Osteoblast (primary cell): Measurements from ENCODE around the gene TUNAR. TPM values are rescaled to one million over a fixed set of nuclear protein-coding genes. Genes with fewer than 3 reads are reported as not detected.

Experiments
- DNase-seq: peaks from one replicate; pipeline ENCODE4 v3.0.0; 2011; ENCODE audit warnings: low spot score, mixed read lengths; ENCODE audit not compliant: insufficient read length; ENCODE audit errors: missing footprints
- H2AFZ ChIP-seq: 2 replicates; pipeline ENCODE4 v1.6.0; 2011; ENCODE audit warnings: mild to moderate bottlenecking, low read length
- H3K27ac ChIP-seq: 2 replicates; pipeline ENCODE4 v1.5.1; 2011; ENCODE audit warnings: mild to moderate bottlenecking, low read depth, low read length, moderate library complexity
- H3K27me3 ChIP-seq: 2 replicates; pipeline ENCODE4 v1.6.0; 2012; ENCODE audit warnings: mild to moderate bottlenecking, control low read depth, inconsistent platforms, low read length, moderate library complexity; ENCODE audit not compliant: insufficient read depth
- H3K36me3 ChIP-seq: 2 replicates; pipeline ENCODE4 v1.5.1; 2011; ENCODE audit warnings: mild to moderate bottlenecking, low read length, control low read depth, moderate library complexity; ENCODE audit not compliant: insufficient read depth
- H3K4me1 ChIP-seq: 2 replicates; pipeline ENCODE4 v1.5.1; 2011; ENCODE audit warnings: mild to moderate bottlenecking, low read length, control low read depth, moderate library complexity; ENCODE audit not compliant: insufficient read depth
- H3K4me2 ChIP-seq: 2 replicates; pipeline ENCODE4 v1.6.0; 2011; ENCODE audit warnings: mild to moderate bottlenecking, low read length; ENCODE audit not compliant: insufficient read depth
- H3K4me3 ChIP-seq: fragments of 200-600 bp; sonication (generic); 3 replicates; pipeline ENCODE4 v1.5.1; 2012; ENCODE audit warnings: mild to moderate bottlenecking, low read length, inconsistent platforms; ENCODE audit not compliant: insufficient read depth
- H3K79me2 ChIP-seq: 2 replicates; pipeline ENCODE4 v1.6.0; 2012; ENCODE audit warnings: mild to moderate bottlenecking, low read length, control low read depth, inconsistent platforms; ENCODE audit not compliant: insufficient read depth
- H3K9me3 ChIP-seq: 2 replicates; pipeline ENCODE4 v1.5.1; 2011; ENCODE audit warnings: low read depth, low read length, control low read depth
- H4K20me1 ChIP-seq: 2 replicates; pipeline ENCODE4 v1.6.0; 2012; ENCODE audit warnings: mild to moderate bottlenecking, low read length, control low read depth; ENCODE audit not compliant: insufficient read depth
- CTCF ChIP-seq: IDR thresholded peaks from 2 replicates; pipeline ENCODE4 v1.5.1; 2011; ENCODE audit warnings: mild to moderate bottlenecking, low read depth, low read length, moderate library complexity; ENCODE audit errors: extremely low read depth
- total RNA-seq: library from RNA; depleted of rRNA; stranded (reverse); fragments of >200 nt; gene quantifications from 2 replicates; pipeline ENCODE4 v1.2.3, GENCODE V29; 2012

TUNAR gene
- total RNA-seq, 1 donor: not detected

- H3K36me3 ChIP-seq: no peaks in the 10 kb centered on the region
- DNase-seq: no peak
- H3K4me2 ChIP-seq: no peak overlapping the region
- no peaks in the 10 kb centered on the region for H3K4me1 ChIP-seq
- TF ChIP-seq CTCF: no peak
- no peak overlapping the region for H3K27ac ChIP-seq
- H3K4me3 ChIP-seq: no peak overlapping the region
- no peak overlapping the region for H2AFZ ChIP-seq
- H4K20me1 ChIP-seq: no peaks in the 10 kb centered on the region
- no peaks in the 10 kb centered on the region for H3K9me3 ChIP-seq
- H3K27me3 ChIP-seq: peaks cover 2% of the 10 kb centered on the region
- H3K79me2 ChIP-seq: no peaks in the 10 kb centered on the region
These were observed 6.9 kb upstream of the TUNAR start for GRCh38 chr14:95869776-95870175.

GRCh38 chr14:95870772-95871171, 5.9 kb upstream of the TUNAR start:
- no peaks in the 10 kb centered on the region for H3K79me2 ChIP-seq
- H3K4me1 ChIP-seq: no peaks in the 10 kb centered on the region
- no peak overlapping the region for H3K4me2 ChIP-seq
- DNase-seq: no peak
- H2AFZ ChIP-seq: no peak overlapping the region
- H3K36me3 ChIP-seq: no peaks in the 10 kb centered on the region
- no peak for TF ChIP-seq CTCF
- H3K27me3 ChIP-seq: peaks cover 2% of the 10 kb centered on the region
- no peaks in the 10 kb centered on the region for H3K9me3 ChIP-seq
- no peaks in the 10 kb centered on the region for H4K20me1 ChIP-seq
- H3K27ac ChIP-seq: no peak overlapping the region
- no peak overlapping the region for H3K4me3 ChIP-seq

GRCh38 chr14:95871531-95871930, 5.1 kb upstream of the TUNAR start:
- H3K27ac ChIP-seq: no peak overlapping the region
- H3K79me2 ChIP-seq: no peaks in the 10 kb centered on the region
- peaks cover 2% of the 10 kb centered on the region for H3K27me3 ChIP-seq
- no peaks in the 10 kb centered on the region for H4K20me1 ChIP-seq
- no peak overlapping the region for H3K4me2 ChIP-seq
- no peak overlapping the region for H2AFZ ChIP-seq
- TF ChIP-seq CTCF: no peak
- no peaks in the 10 kb centered on the region for H3K4me1 ChIP-seq
- H3K36me3 ChIP-seq: no peaks in the 10 kb centered on the region
- DNase-seq: no peak
- no peak overlapping the region for H3K4me3 ChIP-seq
- no peaks in the 10 kb centered on the region for H3K9me3 ChIP-seq

- DNase-seq: no peak
- Histone ChIP-seq H3K27me3 (peaks cover 10% of the 10 kb centered on the region), H4K20me1 (no peaks in the 10 kb centered on the region), H3K9me3 (no peaks in the 10 kb centered on the region), H3K27ac (no peak overlapping the region), H2AFZ (no peak overlapping the region), H3K4me3 (no peak overlapping the region), H3K4me2 (no peak overlapping the region), H3K4me1 (no peaks in the 10 kb centered on the region), H3K36me3 (no peaks in the 10 kb centered on the region), H3K79me2 (no peaks in the 10 kb centered on the region)
- TF ChIP-seq CTCF: no peak
These were observed 3.9 kb upstream of the TUNAR start for GRCh38 chr14:95872777-95873176.
